Measurements from ENCODE around the gene DISP2. TPM values are rescaled to one million over a fixed set of nuclear protein-coding genes. Genes with fewer than 3 reads are reported as not detected.

The DISP2 gene
- total and polyA plus RNA-seq, 9 of the 15 experiments (the other 6 are each of a cell fraction or from before 2014, with no cell fraction given): 0.06 to 0.89 (median 0.15) TPM; not detected in 1

DNA sequence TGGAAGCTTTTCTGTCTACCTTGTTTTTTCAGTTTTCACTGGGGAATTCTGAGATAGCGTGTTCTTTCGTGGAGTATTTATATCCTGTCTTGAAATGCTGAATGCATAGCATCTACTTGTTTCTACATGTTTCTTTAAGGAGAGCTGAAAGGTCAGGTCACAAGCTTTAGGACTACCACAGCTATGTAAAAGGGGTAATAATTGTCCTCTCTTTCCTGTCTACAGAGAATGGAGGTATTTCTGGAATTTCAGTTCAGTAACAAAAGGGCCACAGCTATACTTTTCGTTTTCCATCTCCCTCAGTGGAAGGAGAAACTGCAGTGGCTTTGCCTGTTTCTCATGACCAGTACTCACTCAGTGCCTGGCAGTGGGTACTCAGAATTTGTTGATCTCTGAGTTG, 29.8 kb upstream of the DISP2 start (continued):
- TF ChIP-seq, protein P1, sequence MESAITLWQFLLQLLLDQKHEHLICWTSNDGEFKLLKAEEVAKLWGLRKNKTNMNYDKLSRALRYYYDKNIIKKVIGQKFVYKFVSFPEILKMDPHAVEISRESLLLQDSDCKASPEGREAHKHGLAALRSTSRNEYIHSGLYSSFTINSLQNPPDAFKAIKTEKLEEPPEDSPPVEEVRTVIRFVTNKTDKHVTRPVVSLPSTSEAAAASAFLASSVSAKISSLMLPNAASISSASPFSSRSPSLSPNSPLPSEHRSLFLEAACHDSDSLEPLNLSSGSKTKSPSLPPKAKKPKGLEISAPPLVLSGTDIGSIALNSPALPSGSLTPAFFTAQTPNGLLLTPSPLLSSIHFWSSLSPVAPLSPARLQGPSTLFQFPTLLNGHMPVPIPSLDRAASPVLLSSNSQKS (CRISPR knock-in tag; IDR thresholded peaks at IDR 0.05): no peak
- TF ChIP-seq, protein P2, sequence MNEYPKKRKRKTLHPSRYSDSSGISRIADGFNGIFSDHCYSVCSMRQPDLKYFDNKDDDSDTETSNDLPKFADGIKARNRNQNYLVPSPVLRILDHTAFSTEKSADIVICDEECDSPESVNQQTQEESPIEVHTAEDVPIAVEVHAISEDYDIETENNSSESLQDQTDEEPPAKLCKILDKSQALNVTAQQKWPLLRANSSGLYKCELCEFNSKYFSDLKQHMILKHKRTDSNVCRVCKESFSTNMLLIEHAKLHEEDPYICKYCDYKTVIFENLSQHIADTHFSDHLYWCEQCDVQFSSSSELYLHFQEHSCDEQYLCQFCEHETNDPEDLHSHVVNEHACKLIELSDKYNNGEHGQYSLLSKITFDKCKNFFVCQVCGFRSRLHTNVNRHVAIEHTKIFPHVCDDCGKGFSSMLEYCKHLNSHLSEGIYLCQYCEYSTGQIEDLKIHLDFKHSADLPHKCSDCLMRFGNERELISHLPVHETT (CRISPR knock-in tag; conservative IDR thresholded peaks at IDR 0.05 in 1 of 2, IDR thresholded peaks at IDR 0.05 in 1 of 2): no peak
- TF ChIP-seq, protein P3, sequence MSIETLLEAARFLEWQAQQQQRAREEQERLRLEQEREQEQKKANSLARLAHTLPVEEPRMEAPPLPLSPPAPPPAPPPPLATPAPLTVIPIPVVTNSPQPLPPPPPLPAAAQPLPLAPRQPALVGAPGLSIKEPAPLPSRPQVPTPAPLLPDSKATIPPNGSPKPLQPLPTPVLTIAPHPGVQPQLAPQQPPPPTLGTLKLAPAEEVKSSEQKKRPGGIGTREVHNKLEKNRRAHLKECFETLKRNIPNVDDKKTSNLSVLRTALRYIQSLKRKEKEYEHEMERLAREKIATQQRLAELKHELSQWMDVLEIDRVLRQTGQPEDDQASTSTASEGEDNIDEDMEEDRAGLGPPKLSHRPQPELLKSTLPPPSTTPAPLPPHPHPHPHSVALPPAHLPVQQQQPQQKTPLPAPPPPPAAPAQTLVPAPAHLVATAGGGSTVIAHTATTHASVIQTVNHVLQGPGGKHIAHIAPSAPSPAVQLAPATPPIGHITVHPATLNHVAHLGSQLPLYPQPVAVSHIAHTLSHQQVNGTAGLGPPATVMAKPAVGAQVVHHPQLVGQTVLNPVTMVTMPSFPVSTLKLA (conservative IDR thresholded peaks at IDR 0.05): no peak
- TF ChIP-seq SNIP1 (IDR thresholded peaks at IDR 0.05; ENCODE audit: low read depth) (no peak), ZNF282 (CRISPR knock-in tag; IDR thresholded peaks at IDR 0.05) (no peak)

DNA sequence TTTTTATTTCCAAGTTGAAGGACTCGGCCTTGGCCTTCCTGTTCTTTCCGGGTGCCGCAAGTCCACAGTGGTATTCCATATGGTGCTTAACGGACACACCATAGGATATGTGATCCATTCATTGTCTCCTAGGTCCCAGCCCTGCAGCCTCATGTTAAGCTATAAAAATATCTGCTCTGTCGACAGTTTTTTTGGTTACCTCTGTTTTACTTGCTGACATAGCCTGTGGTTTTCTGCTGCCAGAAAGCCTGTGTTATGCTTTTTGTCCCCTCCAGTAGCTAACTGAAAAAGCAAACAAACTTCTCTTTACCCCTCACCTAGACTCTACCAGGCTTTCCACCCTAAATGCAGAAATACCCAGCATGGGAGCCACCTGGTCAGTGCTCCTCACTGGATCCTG, 29.3 kb upstream of the DISP2 start:
- FAIRE-seq (no peak), ATAC-seq (no peak), DNase-seq (ENCODE audit: extremely low read depth in 1 of 4, low spot score in 3 of 4) (no peak)
- no peak overlapping the region for H3K4me2 ChIP-seq (ENCODE audit: insufficient read depth, low read length)
- POLR2A ChIA-PET: interaction anchor here (0.5 to 5.1 kb wide), 12 partner anchors 9 to 445 kb away, joined by 3 to 30 read pairs (median 4); partner anchors contain the start of gene CCDC9B
- H2AFZ ChIP-seq (ENCODE audit: low read depth, low read length): no peak overlapping the region
- peaks cover 46 to 73% of the 10 kb centered on the region in 2 experiments for H3K4me1 ChIP-seq (replicated peaks in 1 of 2; ENCODE audit: control insufficient read depth in 2 of 2, insufficient read depth in 2 of 2, low read length in 2 of 2)
- intact Hi-C loops (cut with micrococcal nuclease): no loop called here
- no TSS peak for BruUV-seq (replicated peaks)
- peaks cover 21% of the 10 kb centered on the region for H3K79me2 ChIP-seq (ENCODE audit: control insufficient read depth, insufficient read depth, low read length)
- 80% methylated on average over 5 of the region's 5 CpGs for WGBS (ENCODE audit: insufficient coverage, low coverage, missing lambda C conversion rate)
- no peaks in the 10 kb centered on the region for H3K27me3 ChIP-seq (ENCODE audit: control insufficient read depth in 2 of 2, insufficient read depth in 2 of 2, low read length in 2 of 2)
- H4K20me1 ChIP-seq (replicated peaks; ENCODE audit: control insufficient read depth, insufficient read depth, low read length): no peaks in the 10 kb centered on the region; the same call in 1 of the 2 replicates
- no peak overlapping the region; a peak in 1 of 4 replicates for H3K9ac ChIP-seq (ENCODE audit: insufficient read depth in 1 of 2, low read depth in 2 of 2, low read length in 2 of 2)
- peaks cover 38% of the 10 kb centered on the region for H3K36me3 ChIP-seq (ENCODE audit: control insufficient read depth, insufficient read depth, low read length)
- no peaks in the 10 kb centered on the region for H3K9me1 ChIP-seq (ENCODE audit: control insufficient read depth, insufficient read depth, low read length)
- CTCF ChIA-PET (ENCODE audit: low intra/inter-chr PET ratio): no interaction called here
- in situ Hi-C loops (cut with MboI): no loop called here
- no peak overlapping the region for H3K4me3 ChIP-seq
- no peak overlapping the region for H3K27ac ChIP-seq (ENCODE audit: extremely low read depth, low read depth, low read length)
- TF ChIP-seq ZNF41 (CRISPR knock-in tag; conservative IDR thresholded peaks at IDR 0.05): no peak
- TF ChIP-seq C11orf30 (IDR thresholded peaks at IDR 0.05; ENCODE audit: low read depth): peak; percentile 45; the same call in 1 of the 2 replicates
- peak; percentile 69 for TF ChIP-seq ZNF316 (IDR thresholded peaks at IDR 0.05)
- TF ChIP-seq MAFF (IDR thresholded peaks at IDR 0.05; ENCODE audit: low read length): peak; percentile 33
- H3K9me3 ChIP-seq (replicated peaks; ENCODE audit: control insufficient read depth, insufficient read depth, low read depth, low read length): no peaks in the 10 kb centered on the region

Measured in K562 (cell line).